Measurements from ENCODE around the gene AFTPH.

The AFTPH gene

GRCh38 chr2:64567473-64567872 lies 43.3 kb downstream of the AFTPH start:
- Histone ChIP-seq H3K27me3 (no peaks in the 10 kb centered on the region), H3K9me3 (no peaks in the 10 kb centered on the region), H3K27ac (no peak overlapping the region), H3K4me1 (peaks cover 0 to 3% (median 0%) of the 10 kb centered on the region in 4 donors), H3K36me3 (peaks cover 12 to 23% (median 12%) of the 10 kb centered on the region in 3 donors), H3K4me3 (no peak overlapping the region)
- DNase-seq = no peak
- intact Hi-C loops (cut with DNase I; ENCODE audit: low total_unique reads) = no loop called here
- no peak for TF ChIP-seq CTCF (IDR thresholded peaks at IDR 0.05)

DNA sequence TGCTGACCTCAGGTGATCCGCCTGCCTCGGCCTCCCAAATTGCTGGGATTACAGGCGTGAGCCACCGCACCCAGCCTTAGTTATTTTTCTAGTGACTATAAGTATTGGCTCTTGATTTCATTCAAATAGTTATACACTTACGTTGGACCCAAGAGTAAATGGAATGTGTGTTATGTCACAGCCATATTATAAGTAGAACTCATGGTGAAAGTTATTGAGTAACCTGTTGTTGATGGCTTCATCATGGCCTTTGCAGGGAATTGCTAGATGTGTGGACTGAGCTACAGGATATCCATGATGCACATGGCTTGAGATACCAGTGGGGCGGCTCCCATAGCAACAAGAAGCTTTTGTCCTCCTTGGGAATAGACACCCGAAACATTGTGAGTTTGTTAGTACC lies 44.7 kb downstream of the AFTPH start:
- no peak for TF ChIP-seq CTCF (IDR thresholded peaks at IDR 0.05)
- DNase-seq = no peak
- Histone ChIP-seq H3K4me3 (no peak overlapping the region), H3K36me3 (peaks cover 16 to 35% (median 23%) of the 10 kb centered on the region in 3 donors), H3K27me3 (no peaks in the 10 kb centered on the region), H3K9me3 (no peaks in the 10 kb centered on the region), H3K4me1 (no peaks in the 10 kb centered on the region), H3K27ac (no peak overlapping the region)
- intact Hi-C loops (cut with DNase I; ENCODE audit: low total_unique reads) = no loop called here

DNA sequence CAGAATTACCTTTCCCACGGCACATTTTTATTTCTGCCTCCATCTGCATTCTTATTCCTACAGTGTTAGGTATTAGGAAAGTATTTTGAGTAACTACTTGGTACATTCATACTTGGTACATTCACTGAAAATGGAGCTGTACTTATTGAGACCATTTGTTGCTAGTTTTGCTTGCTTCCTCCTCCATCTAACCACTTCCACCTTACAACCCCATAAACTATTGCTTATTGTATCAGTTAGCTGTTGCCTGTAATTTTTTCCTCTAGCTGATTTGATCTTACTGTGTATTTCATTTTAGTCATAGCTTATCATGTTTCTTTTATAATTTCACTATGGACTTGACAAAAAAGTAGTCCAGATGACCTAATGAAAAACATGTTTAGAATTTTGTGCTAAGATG lies 50.7 kb downstream of the AFTPH start:
- no peak overlapping the region for H3K4me3 ChIP-seq
- no peak for DNase-seq
- no peak for TF ChIP-seq CTCF (IDR thresholded peaks at IDR 0.05)
- no peak overlapping the region for H3K27ac ChIP-seq
- H3K4me1 ChIP-seq = no peaks in the 10 kb centered on the region
- intact Hi-C loops (cut with DNase I; ENCODE audit: low total_unique reads) = loop anchor here (5.0 kb wide), 1 partner anchor 228 kb away; no protein-coding TSS in a partner anchor
- H3K36me3 ChIP-seq = peaks cover 39 to 66% (median 55%) of the 10 kb centered on the region in 3 donors
- no peaks in the 10 kb centered on the region for H3K9me3 ChIP-seq
- no peaks in the 10 kb centered on the region for H3K27me3 ChIP-seq

DNA sequence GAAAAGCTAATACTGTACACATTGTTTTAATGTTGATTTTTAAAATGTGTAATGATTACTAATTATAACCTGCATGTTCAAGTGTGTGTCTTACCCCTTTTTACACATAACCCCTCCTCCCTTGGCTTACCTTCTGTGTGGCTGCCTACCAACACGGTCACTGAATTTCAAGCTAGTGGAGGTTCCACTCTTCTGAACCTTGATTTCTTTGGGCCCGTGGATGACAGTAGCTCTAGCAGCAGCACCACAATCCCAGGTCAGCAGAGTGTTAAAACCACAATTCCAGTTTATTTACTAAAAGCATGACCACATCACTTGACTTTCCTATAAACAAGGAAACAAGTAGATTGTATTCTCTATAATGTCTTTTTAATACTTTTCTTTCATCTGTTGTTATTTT lies 56.9 kb downstream of the AFTPH start:
- no peak overlapping the region for H3K4me3 ChIP-seq
- H3K36me3 ChIP-seq = peaks cover 14 to 54% (median 39%) of the 10 kb centered on the region in 3 donors
- no peak overlapping the region for H3K27ac ChIP-seq
- intact Hi-C loops (cut with DNase I; ENCODE audit: low total_unique reads) = no loop called here
- TF ChIP-seq CTCF (IDR thresholded peaks at IDR 0.05) = no peak
- H3K27me3 ChIP-seq = no peaks in the 10 kb centered on the region
- H3K4me1 ChIP-seq = no peaks in the 10 kb centered on the region
- no peaks in the 10 kb centered on the region for H3K9me3 ChIP-seq
- no peak for DNase-seq

GRCh38 chr2:64581777-64582539 lies 57.8 kb downstream of the AFTPH start:
- TF ChIP-seq CTCF (IDR thresholded peaks at IDR 0.05) = no peak
- no peaks in the 10 kb centered on the region for H3K27me3 ChIP-seq
- H3K9me3 ChIP-seq = no peaks in the 10 kb centered on the region
- DNase-seq = no peak
- H3K4me3 ChIP-seq = no peak overlapping the region
- no peak overlapping the region for H3K27ac ChIP-seq
- peaks cover 17 to 48% (median 35%) of the 10 kb centered on the region in 3 donors for H3K36me3 ChIP-seq
- intact Hi-C loops (cut with DNase I; ENCODE audit: low total_unique reads) = no loop called here
- no peaks in the 10 kb centered on the region for H3K4me1 ChIP-seq

Measured in tibial artery (tissue), 4 donors.